Lower lobe of right lung (tissue), 2 donors: ENCODE data around the gene GPBP1L1. TPM values are rescaled to one million over a fixed set of nuclear protein-coding genes. Genes with fewer than 3 reads are reported as not detected.
"Not testable (repeated sequence)": the region's sequence is repeated elsewhere in the genome, so short reads cannot be mapped to it uniquely, and the experiment has no call there.

Experiments
- ATAC-seq, 2 donors: fragments of 200-7000 bp; cut with Tn5 transposase; one replicate each; pipeline ENCODE4 v1.9.1; 2020 to 2022; ENCODE audit warnings: mild to moderate bottlenecking in 2 of 2, moderate library complexity in 2 of 2
- DNase-seq: peaks from one replicate; pipeline ENCODE4 v3.0.0-alpha.2; 2020
- H3K27ac ChIP-seq: fragments of 200-600 bp; one replicate; pipeline ENCODE4 v1.8.0; 2022
- H3K27me3 ChIP-seq: fragments of 200-600 bp; one replicate; pipeline ENCODE4 v1.8.0; 2022; ENCODE audit warnings: low read depth
- H3K36me3 ChIP-seq: fragments of 200-600 bp; one replicate; pipeline ENCODE4 v1.8.0; 2022; ENCODE audit warnings: mild to moderate bottlenecking
- H3K4me1 ChIP-seq: fragments of 200-600 bp; one replicate; pipeline ENCODE4 v1.8.0; 2022
- H3K4me3 ChIP-seq: fragments of 200-600 bp; one replicate; pipeline ENCODE4 v1.8.0; 2022; ENCODE audit warnings: mild to moderate bottlenecking
- H3K9me3 ChIP-seq: fragments of 200-600 bp; one replicate; pipeline ENCODE4 v1.8.0; 2022
- intact Hi-C: fragments of 100-400 bp; cut with DNase I; formaldehyde crosslinking; loops from one replicate; pipeline ENCODE4 v1.11.0; 2022
- long read RNA-seq: library from polyadenylated mRNA; unstranded; transcript quantifications from one replicate; pipeline ENCODE4 v2.0.0, GENCODE V29; 2021
- total RNA-seq: library from RNA; stranded (reverse); fragmentation: NEBNext Ultra II Directional; extraction: Animal tissue kit (Norgen Biotek cat#: 25700); gene quantifications from one replicate; pipeline ENCODE4 v1.2.1, GENCODE V29; 2021
- TF ChIP-seq, protein P1 (sequence below): fragments of 200-600 bp; IDR thresholded peaks from one replicate; pipeline ENCODE4 v1.8.0; 2022; ENCODE audit warnings: antibody characterized with exemption, mild to moderate bottlenecking
- donor health status: DM: no; HTN: yes; CAD: no; lungs with severe emphysema.

Gene GPBP1L1, protein sequence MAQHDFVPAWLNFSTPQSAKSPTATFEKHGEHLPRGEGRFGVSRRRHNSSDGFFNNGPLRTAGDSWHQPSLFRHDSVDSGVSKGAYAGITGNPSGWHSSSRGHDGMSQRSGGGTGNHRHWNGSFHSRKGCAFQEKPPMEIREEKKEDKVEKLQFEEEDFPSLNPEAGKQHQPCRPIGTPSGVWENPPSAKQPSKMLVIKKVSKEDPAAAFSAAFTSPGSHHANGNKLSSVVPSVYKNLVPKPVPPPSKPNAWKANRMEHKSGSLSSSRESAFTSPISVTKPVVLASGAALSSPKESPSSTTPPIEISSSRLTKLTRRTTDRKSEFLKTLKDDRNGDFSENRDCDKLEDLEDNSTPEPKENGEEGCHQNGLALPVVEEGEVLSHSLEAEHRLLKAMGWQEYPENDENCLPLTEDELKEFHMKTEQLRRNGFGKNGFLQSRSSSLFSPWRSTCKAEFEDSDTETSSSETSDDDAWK
- 146 TPM for total RNA-seq
- long read RNA-seq, transcript GPBP1L1-202 (13 exons, 3,736 nt) = major isoform, 47 of 98 reads
- long read RNA-seq, partial matches to known transcripts = 17 of 98 reads
- long read RNA-seq, other reads (novel, unspliced or antisense) = 28 of 98 reads

DNA sequence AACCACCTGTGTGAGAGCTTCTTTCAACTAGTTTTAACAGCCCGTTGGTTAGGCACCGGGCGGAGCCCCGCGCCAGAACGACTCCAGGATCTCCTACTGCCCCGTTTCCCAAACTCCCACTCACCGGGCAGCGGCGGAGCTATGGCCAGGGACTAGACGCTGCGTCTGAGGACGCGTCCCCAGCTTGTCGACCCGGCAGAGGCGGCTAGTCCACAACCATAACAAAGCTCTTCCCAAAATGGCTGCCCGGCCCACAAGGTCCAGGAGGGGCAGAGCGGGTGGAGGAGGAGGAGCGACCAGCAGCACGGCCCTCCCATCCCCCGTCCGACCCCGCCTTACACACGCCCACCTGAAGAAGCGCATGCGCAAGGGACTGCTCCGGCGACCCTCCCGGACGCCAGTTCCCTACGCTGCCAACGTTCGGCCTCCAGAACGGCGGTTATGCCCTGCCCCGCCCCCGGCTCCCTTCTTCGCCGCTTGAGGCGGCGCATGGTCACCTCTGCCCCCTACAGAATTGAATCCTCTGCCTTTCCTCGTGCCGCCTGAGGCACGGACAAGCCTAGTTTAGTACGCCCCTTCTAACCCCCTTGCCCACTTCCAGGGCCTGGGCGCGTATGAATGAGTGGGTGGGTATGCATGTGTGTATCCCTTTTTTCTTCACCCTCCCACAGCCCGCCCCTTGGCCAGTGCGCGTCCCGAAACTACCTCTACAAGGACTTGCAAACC is at the start of gene GPBP1L1:
Gene GPBP1L1, minus strand, starts transcription at position 246 of the 726 bp plus-strand sequence. CDS start 27,446 bp downstream, outside the sequence.
- peak; percentile 98 for DNase-seq
- TF ChIP-seq, protein P1, sequence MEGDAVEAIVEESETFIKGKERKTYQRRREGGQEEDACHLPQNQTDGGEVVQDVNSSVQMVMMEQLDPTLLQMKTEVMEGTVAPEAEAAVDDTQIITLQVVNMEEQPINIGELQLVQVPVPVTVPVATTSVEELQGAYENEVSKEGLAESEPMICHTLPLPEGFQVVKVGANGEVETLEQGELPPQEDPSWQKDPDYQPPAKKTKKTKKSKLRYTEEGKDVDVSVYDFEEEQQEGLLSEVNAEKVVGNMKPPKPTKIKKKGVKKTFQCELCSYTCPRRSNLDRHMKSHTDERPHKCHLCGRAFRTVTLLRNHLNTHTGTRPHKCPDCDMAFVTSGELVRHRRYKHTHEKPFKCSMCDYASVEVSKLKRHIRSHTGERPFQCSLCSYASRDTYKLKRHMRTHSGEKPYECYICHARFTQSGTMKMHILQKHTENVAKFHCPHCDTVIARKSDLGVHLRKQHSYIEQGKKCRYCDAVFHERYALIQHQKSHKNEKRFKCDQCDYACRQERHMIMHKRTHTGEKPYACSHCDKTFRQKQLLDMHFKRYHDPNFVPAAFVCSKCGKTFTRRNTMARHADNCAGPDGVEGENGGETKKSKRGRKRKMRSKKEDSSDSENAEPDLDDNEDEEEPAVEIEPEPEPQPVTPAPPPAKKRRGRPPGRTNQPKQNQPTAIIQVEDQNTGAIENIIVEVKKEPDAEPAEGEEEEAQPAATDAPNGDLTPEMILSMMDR = no peak
- Histone ChIP-seq H3K27me3 (no peaks in the 10 kb centered on the region), H3K36me3 (peaks cover 6% of the 10 kb centered on the region), H3K4me1 (peaks cover 46% of the 10 kb centered on the region), H3K9me3 (no peaks in the 10 kb centered on the region), H3K4me3 (peak within 1 kb of the TSS; percentile 91), H3K27ac (peak within 1 kb of the TSS; percentile 96)
- intact Hi-C loops = no loop called here
- ATAC-seq = peak; percentile 94 to 96

DNA sequence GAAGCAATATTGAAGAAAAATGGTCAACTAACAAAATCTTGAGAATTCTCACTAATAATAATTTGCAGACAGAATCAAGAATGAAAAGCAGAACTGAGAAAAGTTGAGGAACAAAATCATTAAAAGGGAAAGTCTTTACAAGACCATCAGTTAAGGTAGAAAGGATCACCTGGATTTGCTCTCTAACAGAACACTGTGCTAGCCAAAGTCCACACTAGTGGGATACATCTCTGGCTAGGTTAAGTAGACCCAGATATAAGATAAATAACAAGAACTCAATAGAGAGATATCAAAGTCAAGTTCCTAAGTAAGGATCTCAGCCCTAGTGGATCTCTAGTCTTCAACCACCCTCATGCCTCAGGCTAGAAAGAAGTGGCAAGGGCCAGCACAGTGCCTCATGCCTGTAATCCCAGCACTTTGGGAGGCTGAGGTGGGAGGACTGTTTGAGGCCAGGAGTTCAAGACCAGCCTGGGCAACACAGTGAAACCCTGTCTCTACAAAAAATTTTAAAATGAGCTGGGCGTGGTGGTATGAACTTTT is 44.5 kb upstream of the GPBP1L1 start:
- ATAC-seq (no peak), DNase-seq (no peak)
- Histone ChIP-seq H3K27me3 (no peaks in the 10 kb centered on the region), H3K27ac (peak overlapping the region; percentile 48), H3K4me3 (no peak overlapping the region), H3K36me3 (peaks cover 23% of the 10 kb centered on the region), H3K4me1 (peaks cover 9% of the 10 kb centered on the region), H3K9me3 (no peaks in the 10 kb centered on the region)
- TF ChIP-seq, protein P1 = no peak
- intact Hi-C loops = no loop called here

DNA sequence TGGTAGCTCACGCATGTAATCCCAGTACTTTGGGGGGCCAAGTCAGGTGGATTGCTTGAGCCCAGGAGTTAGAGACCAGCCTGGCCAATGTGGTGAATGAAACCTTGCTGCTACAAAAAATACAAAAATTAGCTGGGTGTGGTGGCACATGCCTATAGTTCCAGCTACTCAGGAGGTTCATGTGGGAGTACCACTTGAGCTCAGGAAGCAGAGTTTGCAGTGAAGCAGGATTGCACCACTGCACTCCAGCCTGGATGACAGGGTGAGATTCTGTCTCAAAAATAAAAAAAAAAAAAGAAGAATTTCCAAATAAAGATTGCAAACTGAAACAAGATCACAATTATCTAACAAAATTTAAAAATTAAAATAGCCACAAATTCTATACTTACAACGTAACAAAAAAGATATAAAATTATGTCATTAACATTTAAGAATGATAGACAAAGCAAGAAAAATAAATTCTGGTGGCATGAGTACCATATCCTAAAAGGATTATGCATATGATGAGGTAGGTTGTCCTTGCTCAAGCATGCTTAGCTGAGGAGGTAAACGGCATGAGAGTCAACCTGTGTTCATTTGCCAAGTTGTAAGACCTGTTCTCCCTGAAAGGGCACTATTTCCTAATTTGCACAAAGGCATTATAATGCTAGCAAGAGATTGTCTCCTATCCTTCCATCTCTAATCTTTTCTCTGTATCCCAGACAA is 43.9 kb upstream of the GPBP1L1 start:
- Histone ChIP-seq H3K4me3 (no peak overlapping the region), H3K9me3 (no peaks in the 10 kb centered on the region), H3K27ac (peak overlapping the region; percentile 48), H3K36me3 (peaks cover 23% of the 10 kb centered on the region), H3K27me3 (no peaks in the 10 kb centered on the region), H3K4me1 (peaks cover 9% of the 10 kb centered on the region)
- DNase-seq (peak; percentile 63), ATAC-seq (peak; percentile 84 to 90)
- TF ChIP-seq, protein P1 = no peak
- intact Hi-C loops = no loop called here

DNA sequence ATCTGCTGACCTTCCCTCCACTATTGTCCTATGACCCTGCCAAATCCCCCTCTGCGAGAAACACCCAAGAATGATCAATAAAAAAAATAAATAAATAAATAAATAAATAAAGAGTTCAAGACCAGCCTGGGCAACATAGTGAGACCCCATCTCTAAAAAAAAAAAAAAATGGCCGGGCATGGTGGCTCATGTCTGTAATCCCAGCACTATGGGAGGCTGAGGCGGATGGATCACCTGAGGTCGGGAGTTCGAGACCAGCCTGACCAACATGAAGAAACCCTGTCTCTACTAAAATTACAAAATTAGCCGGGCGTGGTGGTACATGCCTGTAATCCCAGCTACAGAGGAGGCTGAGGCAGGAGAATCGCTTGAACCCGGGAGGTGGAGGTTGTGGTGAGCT is 39.7 kb upstream of the GPBP1L1 start:
- DNase-seq = not testable (repeated sequence)
- peaks cover 23% of the 10 kb centered on the region for H3K36me3 ChIP-seq

DNA sequence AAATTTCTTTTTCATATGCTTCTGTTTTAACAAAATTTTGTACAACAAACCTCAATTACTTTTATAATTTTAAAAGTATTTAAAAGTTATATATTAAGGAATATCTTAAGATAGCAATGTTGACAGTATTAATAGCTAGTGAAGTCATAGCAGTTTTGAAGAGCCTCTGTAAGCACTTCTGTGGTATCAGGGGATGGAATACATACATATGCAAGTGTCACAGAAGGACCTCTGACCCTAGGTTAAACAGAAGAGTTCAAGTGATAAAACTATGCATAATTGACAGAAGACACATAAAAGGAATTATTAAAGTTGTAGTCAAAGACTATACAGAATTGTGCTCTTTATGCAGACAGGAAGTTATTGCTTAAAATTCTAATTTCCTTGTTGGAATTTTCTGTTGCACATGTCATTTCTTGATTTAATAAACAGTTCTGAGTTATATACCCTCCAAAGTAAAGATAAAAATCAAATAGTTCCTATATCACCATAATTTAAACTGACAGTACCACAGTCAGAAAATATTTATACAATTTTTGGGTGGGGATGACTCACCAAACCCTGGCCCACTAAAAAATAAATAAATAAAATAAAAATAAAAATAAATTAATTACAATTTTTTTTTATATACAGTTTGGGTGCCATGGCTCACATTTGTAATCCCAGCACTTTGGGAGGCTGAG is 37.1 kb upstream of the GPBP1L1 start:
- no peak for ATAC-seq
- intact Hi-C loops = no loop called here
- Histone ChIP-seq H3K36me3 (peaks cover 23% of the 10 kb centered on the region), H3K9me3 (no peaks in the 10 kb centered on the region), H3K4me3 (no peak overlapping the region), H3K27me3 (no peaks in the 10 kb centered on the region), H3K27ac (no peak overlapping the region), H3K4me1 (peaks cover 5% of the 10 kb centered on the region)
- TF ChIP-seq, protein P1 = no peak
- no peak for DNase-seq

More for the DNA sequence above, 39.7 kb upstream of the GPBP1L1 start:
- ATAC-seq, H3K27ac ChIP-seq, H3K4me3 ChIP-seq, intact Hi-C loops, H3K27me3 ChIP-seq, H3K9me3 ChIP-seq: not testable (repeated sequence)
- H3K4me1 ChIP-seq = peaks cover 12% of the 10 kb centered on the region
